Erythroblast (primary cell): ENCODE data around the gene CACNA2D1.

Source experiments
- GATA1 ChIP-seq: IDR thresholded peaks from 2 replicates; pipeline ENCODE4 v1.6.1; 2011; ENCODE audit warnings: low read depth, mild to moderate bottlenecking, control low read depth, low read length, moderate library complexity
- POLR2A ChIP-seq: IDR thresholded peaks from 2 replicates; pipeline ENCODE4 v1.6.1; 2011; ENCODE audit warnings: mild to moderate bottlenecking, low read length

DNA sequence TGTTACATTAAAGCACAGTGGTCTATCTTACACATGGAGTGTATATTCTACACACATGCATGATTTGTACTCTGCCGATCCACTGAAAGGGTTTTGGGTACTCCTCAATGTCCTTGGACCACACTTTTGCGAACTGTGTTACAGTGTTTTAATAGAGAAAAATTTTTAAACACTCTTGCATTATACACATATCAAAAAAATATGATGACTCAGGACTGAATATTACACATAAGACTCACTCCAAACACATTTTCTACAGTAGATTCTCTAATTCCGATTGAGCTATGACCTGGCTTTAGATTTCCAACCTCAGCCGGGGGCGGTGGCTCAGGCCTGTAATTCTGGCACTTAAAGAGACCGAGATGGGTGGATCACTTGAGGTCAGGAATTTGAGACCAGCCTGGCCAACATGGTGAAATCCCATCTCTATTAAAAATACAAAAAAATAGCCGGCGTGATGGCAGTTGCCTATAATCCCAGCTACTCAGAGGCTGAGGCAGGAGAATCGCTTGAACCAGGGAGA lies 222.4 kb downstream of the CACNA2D1 start:
- TF ChIP-seq POLR2A: no peak
- no peak for TF ChIP-seq GATA1
